A549 (cell line): ENCODE measurements around the gene KRT23. TPM values are rescaled to one million over a fixed set of nuclear protein-coding genes. Genes with fewer than 3 reads are reported as not detected.

Source experiments
- ATOH8 ChIP-seq: fragments of 250-450 bp; sonication (Bioruptor Pico); IDR thresholded peaks from 2 replicates; pipeline ENCODE4 v1.5.0; 2020; ENCODE audit warnings: low read depth, mild to moderate bottlenecking, moderate library complexity
- BHLHE40 ChIP-seq: IDR thresholded peaks from 2 replicates; pipeline ENCODE4 v1.6.1; 2012; ENCODE audit warnings: low read depth, low read length, inconsistent platforms
- CBX2 ChIP-seq: fragments of 200-600 bp; sonication (generic); IDR thresholded peaks from 2 replicates; pipeline ENCODE4 v1.6.1; 2016; ENCODE audit warnings: low read depth, mild to moderate bottlenecking, borderline replicate concordance
- CBX8 ChIP-seq: fragments of 200-600 bp; sonication (generic); IDR thresholded peaks from 2 replicates; pipeline ENCODE4 v1.6.1; 2016
- CHD2 ChIP-seq: fragments of 150-350 bp; IDR thresholded peaks from 2 replicates; pipeline ENCODE4 v1.6.1; 2014; ENCODE audit warnings: low read length; ENCODE audit not compliant: partially characterized antibody
- E2F6 ChIP-seq: IDR thresholded peaks from 2 replicates; pipeline ENCODE4 v1.6.1; 2012; ENCODE audit warnings: low read depth, borderline replicate concordance
- EHF ChIP-seq: fragments of 250-450 bp; sonication (Bioruptor Pico); IDR thresholded peaks from 2 replicates; pipeline ENCODE4 v1.5.0; 2020; ENCODE audit warnings: mild to moderate bottlenecking
- EHMT2 ChIP-seq: fragments of 200-600 bp; sonication (generic); IDR thresholded peaks from 2 replicates; pipeline ENCODE4 v1.6.1; 2016; ENCODE audit warnings: antibody characterized with exemption, low read depth, mild to moderate bottlenecking, moderate library complexity
- EP300 ChIP-seq, 2 experiments: fragments of >200 bp; sonication (Bioruptor Twin); formaldehyde crosslinking; IDR thresholded peaks; 2 replicates in 1 of 2; 3 replicates in 1 of 2; pipeline ENCODE4 v1.6.1; 2016 to 2017
- ESRRA ChIP-seq: fragments of 150-350 bp; IDR thresholded peaks from 2 replicates; pipeline ENCODE4 v1.6.1; 2014; ENCODE audit warnings: mild to moderate bottlenecking, low read length, borderline replicate concordance
- FOSB ChIP-seq: fragments of 250-450 bp; sonication (Bioruptor Pico); IDR thresholded peaks from 2 replicates; pipeline ENCODE4 v1.5.0; 2020; ENCODE audit warnings: mild to moderate bottlenecking, moderate library complexity
- FOSL2 ChIP-seq, 2 experiments: fragments of 450-650 bp in 1 of 2; fragments of >200 bp in 1 of 2; sonication (Bioruptor Twin) in 1 of 2; formaldehyde crosslinking; IDR thresholded peaks; 2 replicates each; pipeline versions ENCODE4 v1.5.0 to v1.6.1; 2016 to 2020; ENCODE audit warnings: mild to moderate bottlenecking in 1 of 2, moderate library complexity in 1 of 2
- FOXS1 ChIP-seq: fragments of 250-450 bp; sonication (Bioruptor Pico); IDR thresholded peaks from 2 replicates; pipeline ENCODE4 v1.5.0; 2020; ENCODE audit warnings: mild to moderate bottlenecking, moderate library complexity
- HDAC2 ChIP-seq: fragments of 200-600 bp; sonication (generic); IDR thresholded peaks from 2 replicates; pipeline ENCODE4 v1.6.1; 2016
- HES2 ChIP-seq: fragments of >200 bp; sonication (Bioruptor Twin); formaldehyde crosslinking; IDR thresholded peaks from 2 replicates; pipeline ENCODE4 v1.6.1; 2016
- HEYL ChIP-seq: fragments of 250-450 bp; sonication (Bioruptor Pico); IDR thresholded peaks from 2 replicates; pipeline ENCODE4 v1.8.0; 2021; ENCODE audit warnings: mild to moderate bottlenecking, moderate library complexity
- HOXA7 ChIP-seq: fragments of 250-450 bp; sonication (Bioruptor Pico); IDR thresholded peaks from 2 replicates; pipeline ENCODE4 v1.5.0; 2020; ENCODE audit warnings: mild to moderate bottlenecking, moderate library complexity
- JUNB ChIP-seq: fragments of >200 bp; sonication (Bioruptor Twin); formaldehyde crosslinking; IDR thresholded peaks from 2 replicates; pipeline ENCODE4 v1.6.1; 2016
- KDM1A ChIP-seq: fragments of 200-600 bp; sonication (generic); IDR thresholded peaks from 2 replicates; pipeline ENCODE4 v1.6.1; 2016; ENCODE audit warnings: low read depth, mild to moderate bottlenecking
- MAX ChIP-seq: IDR thresholded peaks from 2 replicates; pipeline ENCODE4 v1.6.1; 2012
- MYC ChIP-seq: IDR thresholded peaks from 2 replicates; pipeline ENCODE4 v1.6.1; 2012; ENCODE audit warnings: mild to moderate bottlenecking, inconsistent platforms, low read length, improper control_type of control experiment, borderline replicate concordance
- NPAS2 ChIP-seq: fragments of 250-450 bp; sonication (Bioruptor Pico); IDR thresholded peaks from 2 replicates; pipeline ENCODE4 v1.8.0; 2022; ENCODE audit warnings: mild to moderate bottlenecking, moderate library complexity, borderline replicate concordance
- NR3C1 ChIP-seq: fragments of >200 bp; sonication (Bioruptor Twin); formaldehyde crosslinking; IDR thresholded peaks from 3 replicates; pipeline ENCODE4 v1.6.1; 2017
- PBX3 ChIP-seq: IDR thresholded peaks from 2 replicates; pipeline ENCODE4 v1.6.1; 2012
- POLR2A ChIP-seq: IDR thresholded peaks from 2 replicates; pipeline ENCODE4 v1.6.1; 2012; ENCODE audit warnings: mild to moderate bottlenecking, low read length
- POLR2AphosphoS2 ChIP-seq: conservative IDR thresholded peaks from 2 replicates; pipeline ENCODE4 v1.6.1; 2012; ENCODE audit warnings: low read length, improper control_type of control experiment, inconsistent platforms
- RAD21 ChIP-seq, 2 experiments: fragments of >200 bp in 1 of 2; sonication (Bioruptor Twin) in 1 of 2; formaldehyde crosslinking in 1 of 2; IDR thresholded peaks in 1 of 2; conservative IDR thresholded peaks in 1 of 2; 2 replicates in 1 of 2; 3 replicates in 1 of 2; pipeline ENCODE4 v1.6.1; 2012 to 2018; ENCODE audit warnings: inconsistent platforms in 1 of 2
- RARB ChIP-seq: fragments of 250-450 bp; sonication (Bioruptor Pico); IDR thresholded peaks from 2 replicates; pipeline ENCODE4 v1.8.0; 2021; ENCODE audit warnings: mild to moderate bottlenecking, moderate library complexity
- RCOR1 ChIP-seq: fragments of 150-350 bp; IDR thresholded peaks from 2 replicates; pipeline ENCODE4 v1.6.1; 2014; ENCODE audit warnings: antibody characterized with exemption, low read length, low read depth
- REST ChIP-seq: fragments of 200-600 bp; sonication (generic); IDR thresholded peaks from 2 replicates; pipeline ENCODE4 v1.6.1; 2016; ENCODE audit warnings: antibody characterized with exemption, mild to moderate bottlenecking, moderate library complexity
- RNF2 ChIP-seq: fragments of 200-600 bp; sonication (generic); IDR thresholded peaks from 2 replicates; pipeline ENCODE4 v1.6.1; 2016; ENCODE audit warnings: low read depth, mild to moderate bottlenecking, antibody characterized with exemption, moderate library complexity, borderline replicate concordance
- SREBF2 ChIP-seq: fragments of 450-650 bp; IDR thresholded peaks from 2 replicates; pipeline ENCODE4 v1.6.1; 2014; ENCODE audit warnings: mild to moderate bottlenecking, moderate library complexity
- TP53 ChIP-seq: fragments of 250-450 bp; sonication (Bioruptor Pico); IDR thresholded peaks from 2 replicates; pipeline ENCODE4 v1.5.0; 2021; ENCODE audit warnings: mild to moderate bottlenecking, moderate library complexity
- USF2 ChIP-seq: fragments of 450-650 bp; IDR thresholded peaks from 2 replicates; pipeline ENCODE4 v1.6.1; 2014; ENCODE audit warnings: antibody characterized with exemption
- ZC3H11A ChIP-seq: fragments of 450-650 bp; IDR thresholded peaks from 2 replicates; pipeline ENCODE4 v1.6.1; 2014; ENCODE audit warnings: antibody characterized with exemption, mild to moderate bottlenecking
- ZFP36 ChIP-seq: fragments of 450-650 bp; IDR thresholded peaks from 2 replicates; pipeline ENCODE4 v1.6.1; 2014; ENCODE audit warnings: borderline replicate concordance; ENCODE audit not compliant: partially characterized antibody
- ZNF302 ChIP-seq: fragments of 250-450 bp; sonication (Bioruptor Pico); IDR thresholded peaks from 2 replicates; pipeline ENCODE4 v1.9.0; 2021; ENCODE audit warnings: inconsistent platforms, mild to moderate bottlenecking, moderate library complexity
- polyA plus RNA-seq, 4 experiments: library from polyadenylated mRNA; depleted of rRNA in 3 of 4; stranded (reverse); fragments of >200 nt; fragmentation: RNase III in 1 of 4; extraction: RNeasy Plus Mini Kit Qiagen cat#74134 plus additional on column Dnase treatment in 1 of 4; gene quantifications; 2 replicates in 3 of 4; 3 replicates in 1 of 4; pipeline ENCODE4 v1.2.3, GENCODE V29; 2011 to 2017

The KRT23 gene
- polyA plus RNA-seq, 2 of the 4 experiments (the other 2 are of a cell fraction) = not detected

GRCh38 chr17:40901981-40902474 lies 35.4 kb downstream of the KRT23 start (continued):
- TF ChIP-seq SREBF2 (no peak), RARB (CRISPR knock-in tag) (no peak), ZC3H11A (no peak), RCOR1 (no peak), USF2 (no peak), FOXS1 (no peak), REST (no peak), CBX8 (no peak), PBX3 (no peak; the same call in 1 of the 2 replicates), EP300 (IDR thresholded peaks at IDR 0.05) (peak; percentile 84 to 91), FOSB (CRISPR knock-in tag) (no peak), ZFP36 (no peak), KDM1A (no peak), ESRRA (no peak), ZNF302 (no peak), NPAS2 (CRISPR knock-in tag) (no peak), POLR2A (no peak), RAD21 (conservative IDR thresholded peaks at IDR 0.05 in 1 of 2, IDR thresholded peaks at IDR 0.05 in 1 of 2) (peak; percentile 20 to 51; a peak in 4 of 5 replicates), CHD2 (no peak), BHLHE40 (no peak), FOSL2 (IDR thresholded peaks at IDR 0.05) (peak; percentile 95), FOSL2 (CRISPR knock-in tag; IDR thresholded peaks at IDR 0.05) (peak; percentile 97), TP53 (no peak), E2F6 (no peak), JUNB (peak; percentile 99), RNF2 (no peak), EHMT2 (no peak), HDAC2 (no peak), HOXA7 (CRISPR knock-in tag) (no peak), CBX2 (no peak), HES2 (0 out of 2 replicates have a peak, but pooled peaks have one; percentile 48), ATOH8 (CRISPR knock-in tag) (no peak), NR3C1 (no peak), EHF (CRISPR knock-in tag) (no peak), HEYL (no peak), POLR2AphosphoS2 (no peak), MYC (no peak), MAX (peak; percentile 80)
